HG03139 (cell line): ENCODE measurements around the gene LRRC3.
"Not testable (repeated sequence)": the region's sequence is repeated elsewhere in the genome, so short reads cannot be mapped to it uniquely, and the experiment has no call there.

Source experiments
- ATAC-seq: cut with Tn5 transposase; IDR thresholded peaks from one replicate; pipeline ENCODE4 v1.9.1; 2021; ENCODE audit not compliant: unreplicated experiment

LRRC3 gene

GRCh38 chr21:44477131-44477530 is 21.8 kb downstream of the LRRC3 start:
- no peak for ATAC-seq

- ATAC-seq = no peak
Measured at GRCh38 chr21:44477712-44478111, 22.4 kb downstream of the LRRC3 start.

DNA sequence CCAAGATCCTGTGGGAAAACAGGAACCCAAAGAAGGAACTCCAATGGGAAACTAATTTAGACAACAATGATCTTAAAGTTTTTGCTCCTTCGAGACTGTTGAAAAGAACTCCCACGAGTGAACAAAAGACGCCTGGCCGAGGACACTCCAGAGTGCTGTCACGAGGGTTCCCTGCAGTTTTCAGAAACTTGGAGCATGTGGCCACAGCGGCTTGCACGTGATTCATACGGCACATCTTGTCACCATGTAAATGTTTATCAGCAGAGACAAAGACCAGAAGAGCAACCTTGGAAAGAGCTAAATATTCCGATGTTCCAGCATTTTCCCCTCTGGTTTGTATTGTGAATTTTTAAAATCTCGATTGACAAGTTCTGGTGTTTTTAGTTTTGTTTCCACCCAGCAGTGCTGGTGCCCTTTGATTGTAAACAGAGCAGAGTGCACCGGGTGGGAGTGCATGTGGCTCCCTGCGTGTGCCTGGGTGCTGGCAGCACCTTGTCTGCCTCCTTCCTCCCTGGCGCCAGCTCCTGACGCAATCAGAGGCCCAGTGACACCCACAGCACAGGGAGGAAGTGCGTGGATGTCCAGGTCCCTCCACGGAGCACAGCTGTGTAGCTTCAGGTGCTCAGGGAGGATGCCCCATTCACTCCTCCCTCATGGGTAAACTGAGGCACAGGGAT is 23.0 kb downstream of the LRRC3 start:
- no peak for ATAC-seq

- no peak for ATAC-seq
Measured at GRCh38 chr21:44478801-44479167, 23.5 kb downstream of the LRRC3 start.

DNA sequence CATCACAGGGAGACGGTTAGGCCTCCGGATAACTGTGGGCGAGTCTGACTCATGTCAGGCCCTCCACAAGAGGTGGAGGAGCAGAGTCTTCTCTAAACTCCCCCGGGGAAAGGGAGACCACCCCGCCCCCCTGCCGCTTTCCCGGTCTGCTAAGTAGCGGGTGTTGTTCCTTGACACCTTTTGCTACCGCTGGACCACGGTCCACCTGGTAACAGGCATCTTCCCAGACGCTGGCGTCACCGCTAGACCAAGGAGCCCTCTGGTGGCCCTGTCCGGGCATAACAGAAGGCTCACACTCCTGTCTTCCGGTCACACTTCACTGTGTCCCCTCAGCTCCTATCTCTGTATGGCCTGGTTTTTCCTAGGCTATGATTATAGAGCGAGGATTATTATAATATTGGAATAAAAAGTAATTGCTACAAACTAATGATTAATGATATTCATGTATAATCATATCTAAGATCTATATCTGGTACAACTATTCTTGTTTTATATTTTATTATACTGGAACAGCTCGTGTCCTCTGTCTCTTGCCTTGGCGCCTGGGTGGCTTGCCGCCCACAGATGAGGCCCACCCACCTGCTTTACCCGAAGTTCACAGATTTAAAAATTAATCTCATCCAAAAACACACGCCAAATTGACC is 24.4 kb downstream of the LRRC3 start:
- not testable (repeated sequence) for ATAC-seq

DNA sequence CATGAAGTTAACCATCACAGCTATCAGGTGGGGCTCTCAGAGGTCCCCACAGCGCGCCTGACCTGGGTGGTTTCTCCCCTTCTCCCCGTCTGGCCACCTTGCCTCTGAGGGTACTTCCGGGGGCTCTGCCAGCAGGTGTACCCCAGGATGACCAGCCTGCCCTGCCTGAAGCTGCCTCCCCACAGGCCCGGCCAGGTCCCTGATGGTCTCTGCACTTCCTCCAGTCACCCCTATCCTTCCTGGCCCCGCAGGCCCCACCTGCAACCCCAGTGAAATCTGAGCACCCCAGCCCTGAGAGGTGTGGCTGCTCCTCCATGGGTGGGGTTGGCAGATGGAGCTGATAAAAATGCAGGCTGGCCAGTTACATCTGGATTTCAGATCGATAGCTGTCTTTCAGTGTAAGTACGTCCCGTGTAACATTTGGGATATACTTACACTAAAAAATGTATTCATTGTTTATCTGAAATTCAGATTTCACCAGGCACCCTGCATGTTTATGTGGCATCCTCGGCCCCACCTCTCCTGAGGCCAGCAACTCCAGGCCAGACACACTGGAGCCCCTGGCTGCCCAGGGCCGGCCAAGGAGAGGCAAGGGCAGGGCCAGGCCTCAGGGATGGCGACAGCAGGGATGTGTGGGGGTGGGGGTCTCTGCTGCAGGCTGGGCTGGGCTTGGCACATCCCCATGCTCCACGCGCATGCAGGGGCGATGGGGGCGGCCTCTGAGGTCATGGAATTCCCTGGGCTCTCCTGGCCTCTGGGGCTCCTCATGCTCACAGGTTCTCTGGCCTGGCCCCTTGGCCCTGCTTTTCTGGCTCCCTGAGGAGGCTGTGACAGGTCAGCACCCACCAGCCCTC is 25.1 kb downstream of the LRRC3 start:
- ATAC-seq = no peak

DNA sequence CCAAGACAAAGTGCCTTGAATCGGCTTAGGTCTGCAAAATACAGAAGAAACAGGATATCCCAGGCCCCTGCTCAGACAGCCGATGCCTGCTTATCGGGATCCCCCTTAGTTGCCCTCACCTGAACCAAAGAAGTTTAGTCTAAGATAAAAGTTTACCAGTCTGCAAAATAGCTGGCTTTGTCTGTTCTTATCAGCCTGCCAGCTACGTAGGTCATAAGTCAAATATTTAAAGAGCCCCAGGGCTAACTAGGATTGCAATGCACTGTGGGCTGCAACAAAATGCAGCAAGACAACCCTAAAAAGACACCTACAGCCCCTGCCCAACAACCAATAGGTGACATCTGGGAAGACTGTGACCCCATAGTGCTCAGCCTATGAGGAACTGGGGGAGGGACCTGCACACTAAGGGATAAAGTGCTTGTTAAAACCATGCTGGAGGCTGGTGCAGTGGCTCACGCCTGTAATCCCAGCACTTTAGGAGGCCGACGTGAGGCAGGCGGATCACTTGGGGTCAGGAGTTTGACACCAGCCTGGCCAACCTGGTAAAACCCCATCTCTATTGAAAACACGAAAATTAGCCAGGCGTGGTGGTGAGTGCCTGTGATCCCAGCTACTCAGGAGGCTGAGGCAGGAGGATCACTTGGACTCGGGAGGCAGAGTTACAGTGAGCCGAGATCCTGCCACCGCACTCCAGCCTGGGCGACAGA is 27.4 kb downstream of the LRRC3 start:
- no peak for ATAC-seq

DNA sequence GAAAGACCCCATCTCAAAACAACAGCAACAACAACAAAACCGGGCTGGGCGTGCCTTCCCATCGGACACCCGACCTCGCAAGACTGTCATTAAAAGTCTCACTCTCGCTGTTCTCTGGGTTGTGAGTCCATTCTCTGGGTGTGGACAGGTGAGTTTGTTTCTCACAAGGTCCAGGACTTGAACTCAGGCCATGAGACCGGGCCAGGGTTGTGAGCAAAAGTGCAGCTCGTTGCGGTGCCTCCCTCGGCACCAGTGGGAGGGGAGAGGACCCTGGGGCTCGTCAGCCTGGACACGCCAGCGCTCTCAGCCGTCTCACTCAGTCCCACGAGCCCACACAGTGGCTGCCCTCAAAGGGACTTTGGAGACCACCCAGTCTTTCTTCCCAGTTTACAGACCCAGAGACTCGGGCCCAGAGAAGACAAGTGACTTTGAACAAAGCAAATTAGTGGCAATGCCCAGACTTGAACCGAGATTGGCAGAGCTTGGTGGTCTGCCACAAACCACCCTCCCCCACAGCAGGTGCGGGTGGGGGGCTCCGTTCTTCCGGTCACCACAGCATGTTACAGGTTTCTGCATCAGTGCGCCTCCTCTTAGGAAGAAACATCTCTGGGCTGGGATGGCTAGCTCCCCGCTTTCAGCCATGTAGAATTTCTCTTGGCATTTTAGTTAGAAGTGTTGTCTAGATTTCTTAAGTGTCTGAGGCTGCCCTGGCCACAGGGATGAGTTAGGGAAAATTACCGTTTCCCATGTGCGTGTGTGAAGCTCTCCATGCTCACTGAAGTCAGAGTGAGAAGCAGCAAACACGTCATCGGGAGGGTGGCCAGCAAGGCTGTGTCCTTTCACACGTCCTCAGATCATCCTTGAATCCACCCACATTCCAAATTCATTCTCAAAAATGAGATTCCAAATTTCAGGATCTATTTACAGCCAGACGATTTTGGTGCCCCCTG is 28.3 kb downstream of the LRRC3 start:
- ATAC-seq = no peak

DNA sequence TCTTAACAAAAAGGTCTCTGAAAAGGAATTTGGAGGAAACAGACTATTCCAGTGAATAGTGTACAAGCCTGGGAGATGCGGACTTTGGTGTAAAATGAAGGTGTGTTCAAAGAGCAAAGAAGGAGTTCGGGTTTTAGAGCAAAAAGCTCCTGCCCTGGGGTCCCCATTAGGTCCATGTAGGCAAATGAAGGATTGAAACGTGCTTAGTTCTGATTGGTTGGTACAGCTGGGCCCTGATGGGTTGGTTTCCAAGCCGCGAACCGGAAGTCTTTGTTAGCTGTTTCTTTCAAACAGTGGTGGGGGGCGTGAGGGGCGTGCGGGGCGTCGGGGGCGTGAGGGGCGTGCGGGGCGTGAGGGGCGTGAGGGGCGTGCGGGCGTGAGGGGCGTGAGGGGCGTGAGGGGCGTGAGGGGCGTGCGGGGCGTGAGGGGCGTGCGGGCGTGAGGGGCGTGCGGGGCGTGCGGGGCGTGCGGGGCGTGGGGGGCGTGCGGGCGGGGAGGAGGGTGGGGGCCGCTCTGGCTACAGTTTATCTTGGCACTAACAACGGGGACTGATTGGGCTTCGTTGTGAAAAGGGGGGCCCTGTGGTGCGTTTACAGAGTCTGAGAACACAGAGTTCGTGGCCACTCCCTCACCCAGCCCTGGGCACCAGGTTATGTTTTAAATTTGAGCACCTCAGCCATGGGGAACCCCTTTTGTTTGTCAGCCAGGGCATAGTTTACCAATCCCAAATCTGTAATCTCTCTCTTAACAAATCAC is 29.4 kb downstream of the LRRC3 start:
- no peak for ATAC-seq

DNA sequence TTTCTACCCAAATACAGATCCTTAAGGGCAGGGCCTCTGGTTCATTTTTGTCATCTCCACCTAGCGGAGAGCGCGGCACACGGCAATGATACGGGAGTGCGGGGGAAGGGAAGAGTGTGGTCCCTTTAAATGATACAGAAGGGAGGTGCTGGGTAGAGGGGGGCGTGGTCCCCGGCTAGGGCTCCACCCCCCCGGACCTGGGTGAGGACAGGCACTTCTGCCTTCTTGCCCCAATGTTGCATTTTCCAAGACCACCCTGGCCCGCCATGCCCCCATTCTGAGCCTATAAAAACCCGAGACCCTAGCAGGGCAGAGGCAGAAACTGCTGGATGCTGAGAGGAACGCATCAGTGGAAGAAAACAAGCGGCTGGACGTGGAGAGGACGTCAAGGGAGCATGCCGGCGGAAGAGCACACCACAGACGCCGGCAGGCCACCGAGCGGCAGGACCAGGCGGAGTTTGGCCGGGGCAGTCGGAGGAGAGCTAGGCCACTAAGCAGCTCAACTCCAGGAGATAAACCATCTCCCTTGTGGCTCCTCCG is 30.0 kb downstream of the LRRC3 start:
- no peak for ATAC-seq

DNA sequence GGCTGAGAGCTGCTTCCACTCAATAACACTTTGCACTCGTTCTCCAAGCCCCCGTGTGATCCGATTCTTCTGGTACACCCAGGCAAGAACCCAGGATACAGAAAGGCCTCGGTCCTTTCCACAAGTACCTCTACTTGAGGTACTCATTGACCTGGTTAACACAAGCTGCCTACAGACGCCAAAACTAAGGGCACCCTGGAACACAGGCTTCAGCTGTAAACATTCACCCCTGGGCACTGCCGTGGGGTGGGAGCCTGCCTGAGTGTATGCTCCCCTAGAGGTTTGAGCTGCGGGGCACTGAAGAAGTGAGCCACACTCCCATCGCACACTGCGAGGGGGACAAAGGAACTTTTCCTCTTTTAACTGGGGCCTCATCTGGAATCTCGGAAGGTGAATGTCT is 30.5 kb downstream of the LRRC3 start:
- ATAC-seq = no peak

DNA sequence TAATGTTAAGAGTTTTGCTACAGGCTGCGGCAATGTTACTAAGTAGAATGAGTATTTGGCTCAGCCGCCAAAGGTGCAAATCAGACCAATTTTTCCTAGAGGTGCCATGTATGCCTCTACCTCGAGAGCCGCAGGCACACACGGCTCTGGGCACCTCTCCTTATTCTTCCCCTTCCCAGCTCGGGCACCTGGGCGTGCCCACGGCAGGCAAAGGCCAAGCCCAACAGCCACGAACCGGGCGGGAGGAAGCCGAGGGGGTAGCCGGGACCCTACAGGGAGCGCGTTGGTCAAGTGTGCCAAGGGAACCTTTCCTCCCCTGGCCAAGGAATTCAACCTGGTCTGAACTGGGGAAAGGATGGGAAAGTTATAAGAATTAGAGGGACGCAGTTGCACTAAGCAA is 31.0 kb downstream of the LRRC3 start:
- ATAC-seq = no peak

- no peak for ATAC-seq
Measured at GRCh38 chr21:44487831-44488230, 32.5 kb downstream of the LRRC3 start.

DNA sequence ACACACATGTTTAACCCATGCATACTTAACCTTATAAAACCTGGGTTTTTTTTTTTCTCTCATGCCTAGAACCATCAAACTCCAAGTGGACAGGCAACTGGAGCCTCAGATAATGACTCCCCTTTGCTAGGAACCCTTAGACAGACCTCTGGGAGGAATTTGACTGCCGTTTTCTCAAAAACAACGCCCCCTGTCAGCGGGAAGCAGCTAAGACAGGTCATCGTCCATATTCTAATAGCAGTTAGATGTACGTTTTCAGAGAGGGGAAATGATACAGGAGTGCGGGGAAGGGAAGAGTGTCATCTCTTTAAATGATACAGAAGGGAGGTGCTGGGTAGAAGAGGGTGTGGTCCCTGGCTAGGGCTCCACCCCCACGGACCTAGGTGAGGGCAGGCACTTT is 34.7 kb downstream of the LRRC3 start:
- no peak for ATAC-seq

- no peak for ATAC-seq
Measured at GRCh38 chr21:44490405-44490804, 35.1 kb downstream of the LRRC3 start.

- no peak for ATAC-seq
Measured at GRCh38 chr21:44490816-44491215, 35.5 kb downstream of the LRRC3 start.

DNA sequence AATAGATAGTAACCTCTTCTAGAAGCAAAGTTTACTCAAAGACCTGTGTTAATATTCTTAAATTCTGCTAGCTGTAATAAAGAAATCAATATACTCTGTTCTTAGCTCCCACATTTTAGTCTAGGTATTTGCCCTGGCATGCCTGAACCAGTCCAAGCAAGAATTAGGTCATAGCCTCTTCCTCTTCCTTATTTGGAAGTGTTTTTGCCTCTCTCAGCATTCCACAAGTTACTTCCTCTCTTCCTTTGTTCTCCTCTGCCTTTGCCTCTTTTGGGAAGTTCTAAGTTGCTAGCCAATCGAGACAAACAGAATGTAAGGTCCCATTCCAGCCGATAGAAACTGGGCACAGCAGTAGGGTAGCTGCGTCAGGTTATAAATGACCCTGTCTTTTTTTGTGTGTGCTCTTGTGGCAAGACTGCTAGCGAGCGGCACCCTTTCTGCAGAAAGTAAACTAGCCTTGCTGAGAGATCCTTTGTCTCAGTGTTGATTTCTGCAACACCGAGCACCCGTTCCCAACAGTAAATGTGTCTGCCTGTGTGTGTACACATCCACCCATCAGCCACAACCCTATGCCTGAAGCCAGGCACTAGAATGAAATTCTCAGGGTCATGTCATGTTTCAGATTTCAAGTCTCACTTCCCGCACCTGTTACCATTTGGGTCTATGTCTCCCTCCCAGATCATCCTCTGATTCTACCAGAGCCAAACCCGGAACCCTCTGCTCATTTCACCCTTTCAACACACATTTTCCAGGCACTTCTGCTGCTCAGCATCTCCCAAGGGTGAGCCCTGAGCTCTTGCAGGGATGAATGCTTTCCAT is 37.5 kb downstream of the LRRC3 start:
- no peak for ATAC-seq

- ATAC-seq = no peak
Measured at GRCh38 chr21:44494418-44494817, 39.1 kb downstream of the LRRC3 start.

GRCh38 chr21:44494956-44495355 is 39.6 kb downstream of the LRRC3 start:
- no peak for ATAC-seq
